HG02610 (cell line): ENCODE data around the gene WNK3.

Experiments
- ATAC-seq: cut with Tn5 transposase; IDR thresholded peaks from one replicate; pipeline ENCODE4 v1.9.1; 2021; ENCODE audit warnings: mild to moderate bottlenecking, moderate library complexity; ENCODE audit not compliant: unreplicated experiment

The WNK3 gene

GRCh38 chrX:54171527-54172250 is 186.2 kb downstream of the WNK3 start:
- no peak for ATAC-seq

GRCh38 chrX:54171091-54171490 is 186.8 kb downstream of the WNK3 start:
- ATAC-seq, result no peak

- ATAC-seq, result no peak
These were observed 190.9 kb downstream of the WNK3 start for GRCh38 chrX:54166915-54167314.

GRCh38 chrX:54157561-54157960 is 200.3 kb downstream of the WNK3 start:
- no peak for ATAC-seq
